AG04449 (cell line): ENCODE measurements around the gene RGS6.

ENCODE experiments used
- CTCF ChIA-PET: fragments of 350-600 bp; formaldehyde crosslinking; extraction: SDS; loops from one replicate; lab custom pipeline; 2021; ENCODE audit warnings: antibody characterized with exemption; lab: Yijun Ruan, JAX
- POLR2A ChIA-PET: fragments of 400-600, 350-600 bp; formaldehyde crosslinking; extraction: SDS; loops from one replicate; lab custom pipeline; 2020; ENCODE audit warnings: antibody characterized with exemption, inconsistent platforms; lab: Yijun Ruan, JAX
- DNase-seq: peaks from one replicate; pipeline ENCODE4 v3.0.0-alpha.2; 2010; ENCODE audit warnings: low read depth, low spot score
- H3K4me3 ChIP-seq: 2 replicates; pipeline ENCODE4 v1.5.1; 2011; ENCODE audit warnings: low read depth, mild to moderate bottlenecking, control low read depth, low read length
- CTCF ChIP-seq: IDR thresholded peaks from one replicate; pipeline ENCODE4 v1.5.1; 2011; ENCODE audit warnings: mild to moderate bottlenecking, moderate library complexity, low read length, control low read depth, inconsistent platforms; ENCODE audit not compliant: insufficient read depth; ENCODE audit errors: missing control alignments

Gene RGS6

GRCh38 chr14:71970272-71970671, 38.0 kb downstream of the RGS6 start:
- DNase-seq = no peak
- POLR2A ChIA-PET = no interaction called here
- CTCF ChIA-PET = no interaction called here
- H3K4me3 ChIP-seq = no peak overlapping the region
- no peak for TF ChIP-seq CTCF

DNA sequence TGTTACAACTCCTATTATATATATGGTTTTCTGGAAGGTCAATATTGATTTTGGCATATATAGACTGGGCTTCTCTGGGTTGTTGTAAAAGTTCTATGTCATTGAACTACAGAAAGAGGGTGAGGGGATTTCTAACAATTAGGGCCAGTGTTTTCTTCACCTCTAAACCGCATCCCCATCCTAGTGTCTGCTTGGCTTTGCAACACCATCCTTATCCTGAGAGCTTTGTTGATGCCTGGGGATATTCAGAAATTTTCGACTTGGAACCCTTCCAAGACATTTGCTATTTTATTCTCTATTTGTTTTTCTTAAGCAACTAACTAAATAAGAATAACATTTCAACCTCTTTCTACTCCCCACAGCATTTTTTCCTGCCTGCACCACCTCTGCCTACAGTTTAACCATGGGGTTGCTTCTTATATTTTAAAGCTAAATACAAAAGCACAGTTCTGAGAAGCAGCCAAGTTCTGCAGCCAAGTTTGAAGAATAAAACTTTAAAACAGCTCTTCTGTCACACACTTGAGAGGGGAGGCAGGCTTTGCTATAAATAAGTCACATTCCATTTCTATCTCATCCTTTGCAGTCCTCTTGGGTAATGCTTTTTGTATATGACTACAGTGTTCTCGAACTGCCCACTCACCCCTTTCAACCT, 53.4 kb downstream of the RGS6 start:
- ChIA-PET POLR2A (no interaction called here), CTCF (no interaction called here)
- no peak for DNase-seq
- TF ChIP-seq CTCF = no peak
- no peak overlapping the region for H3K4me3 ChIP-seq

GRCh38 chr14:71988476-71988875, 56.2 kb downstream of the RGS6 start:
- ChIA-PET POLR2A (no interaction called here), CTCF (no interaction called here)
- DNase-seq = no peak
- no peak overlapping the region for H3K4me3 ChIP-seq
- TF ChIP-seq CTCF = no peak

DNA sequence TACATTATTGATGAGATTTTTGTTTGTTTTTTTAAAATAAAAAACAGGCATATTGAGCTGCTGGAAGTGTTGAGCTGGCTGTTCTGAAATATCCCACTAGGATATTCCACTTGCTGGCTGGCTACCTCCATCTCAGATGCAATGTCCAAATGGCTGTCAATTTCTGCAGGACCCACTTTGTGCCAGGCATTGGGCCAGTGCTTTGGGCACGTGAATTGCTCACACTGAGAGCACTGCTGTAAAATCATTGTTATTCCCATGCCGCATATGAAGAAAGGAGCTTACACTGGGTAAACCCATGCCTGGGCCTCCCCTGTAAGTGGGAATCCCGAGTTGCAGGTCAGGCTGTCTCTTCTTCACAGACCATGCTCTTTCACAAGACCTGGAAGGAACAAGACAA, 56.7 kb downstream of the RGS6 start:
- ChIA-PET POLR2A (no interaction called here), CTCF (no interaction called here)
- no peak for DNase-seq
- no peak overlapping the region for H3K4me3 ChIP-seq
- no peak for TF ChIP-seq CTCF

DNA sequence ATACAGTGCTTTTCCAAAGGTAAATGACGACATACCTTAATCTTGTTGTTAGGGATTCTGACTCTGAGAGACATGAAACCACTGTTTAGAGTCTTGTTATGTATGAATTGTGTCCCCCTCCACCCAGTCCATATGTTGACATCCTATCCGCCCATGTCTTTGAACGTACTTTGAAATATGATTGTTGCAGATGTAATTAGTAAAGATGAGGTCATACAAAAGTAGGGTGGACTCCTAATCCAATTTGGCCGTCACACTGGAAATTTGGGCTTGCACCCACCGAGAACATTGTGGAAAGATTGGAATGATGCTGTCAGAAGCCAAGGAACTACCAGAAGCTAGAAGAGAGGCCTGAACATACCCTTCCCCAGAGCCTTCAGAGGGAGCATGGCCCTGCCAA, 62.2 kb downstream of the RGS6 start:
- ChIA-PET CTCF (no interaction called here), POLR2A (no interaction called here)
- no peak for DNase-seq
- H3K4me3 ChIP-seq = no peak overlapping the region
- no peak for TF ChIP-seq CTCF

DNA sequence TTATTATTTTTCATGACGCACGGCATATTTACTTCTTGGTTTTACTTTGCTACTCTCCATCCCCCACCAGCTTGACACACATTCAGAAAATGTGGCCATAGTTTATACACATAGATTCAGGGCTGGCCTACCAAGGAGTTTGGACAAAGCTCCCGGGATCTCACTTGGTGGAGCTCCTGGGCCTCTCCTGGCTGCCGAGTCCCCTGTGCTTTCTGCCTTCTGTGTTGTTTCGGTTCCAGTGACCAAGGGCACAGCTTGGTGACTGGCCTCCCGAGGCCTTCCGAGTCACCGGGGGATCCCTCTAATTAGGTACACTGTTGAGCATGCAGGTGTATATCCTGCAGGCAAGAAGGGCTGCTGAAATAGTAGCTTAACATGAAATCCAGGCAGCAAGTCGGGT, 63.5 kb downstream of the RGS6 start:
- ChIA-PET POLR2A (no interaction called here), CTCF (no interaction called here)
- no peak for DNase-seq
- no peak for TF ChIP-seq CTCF
- H3K4me3 ChIP-seq = no peak overlapping the region
